GM21723 (cell line): Measurements from ENCODE around the gene TEF.
"Not testable (repeated sequence)": the region's sequence is repeated elsewhere in the genome, so short reads cannot be mapped to it uniquely, and the experiment has no call there.

Source experiments
- ATAC-seq: cut with Tn5 transposase; IDR thresholded peaks from one replicate; pipeline ENCODE4 v1.9.1; 2021; ENCODE audit warnings: mild to moderate bottlenecking, moderate library complexity; ENCODE audit not compliant: unreplicated experiment

The TEF gene

DNA sequence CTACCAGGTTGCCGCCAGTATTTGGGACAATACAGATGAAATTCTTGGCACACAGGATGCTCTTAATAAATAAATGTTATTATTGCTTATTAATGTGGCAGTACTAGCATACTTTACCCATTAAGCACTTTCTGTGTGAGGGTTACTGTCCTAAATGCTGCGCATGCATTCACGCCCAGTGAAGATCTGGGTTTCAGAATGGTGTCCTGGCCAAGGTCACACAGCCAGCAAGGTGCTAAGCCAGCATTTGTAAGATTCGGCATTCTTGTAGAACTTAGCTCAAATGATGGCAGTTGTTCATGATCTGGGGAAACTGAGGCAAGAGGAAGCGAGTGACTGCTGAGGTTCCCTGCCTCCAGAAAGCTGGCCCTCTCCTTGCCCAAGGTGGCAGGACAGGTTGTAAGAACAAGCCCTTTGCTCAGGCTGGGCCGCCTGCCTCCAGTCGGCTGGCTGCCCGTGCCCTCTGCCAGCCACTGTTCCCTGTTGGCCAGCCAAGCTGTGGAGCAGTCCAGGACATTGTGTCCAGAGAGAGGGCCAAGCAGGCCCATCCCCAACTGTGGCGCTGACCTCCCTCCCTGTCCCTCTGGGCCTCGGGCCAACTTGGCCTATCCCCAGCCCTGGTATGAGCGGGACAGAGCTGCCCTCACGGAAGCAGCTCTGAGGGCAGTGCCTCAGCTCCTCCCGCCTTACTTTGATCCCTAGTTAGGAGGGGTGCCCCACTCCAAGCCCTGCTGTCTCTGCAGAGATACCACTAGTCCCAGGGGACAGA is 36.1 kb downstream of the TEF start:
- ATAC-seq = no peak

DNA sequence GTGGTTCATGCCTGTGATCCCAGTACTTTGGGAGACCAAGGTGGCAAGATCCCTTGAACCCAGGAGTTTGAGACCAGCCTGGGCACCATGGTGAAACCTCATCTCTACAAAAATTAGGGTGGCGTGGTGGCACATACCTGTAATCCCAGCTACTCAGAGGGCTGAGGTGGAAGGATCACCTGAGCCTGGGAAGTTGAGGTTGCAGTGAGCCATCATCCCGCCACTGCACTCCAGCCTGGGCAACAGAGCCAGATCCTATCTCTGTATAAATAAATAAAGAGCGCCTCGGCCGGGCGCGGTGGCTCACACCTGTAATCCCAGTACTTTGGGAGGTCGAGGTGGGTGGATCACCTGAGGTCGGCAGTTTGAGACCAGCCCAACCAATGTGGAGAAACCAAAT is 37.0 kb downstream of the TEF start:
- no peak for ATAC-seq

DNA sequence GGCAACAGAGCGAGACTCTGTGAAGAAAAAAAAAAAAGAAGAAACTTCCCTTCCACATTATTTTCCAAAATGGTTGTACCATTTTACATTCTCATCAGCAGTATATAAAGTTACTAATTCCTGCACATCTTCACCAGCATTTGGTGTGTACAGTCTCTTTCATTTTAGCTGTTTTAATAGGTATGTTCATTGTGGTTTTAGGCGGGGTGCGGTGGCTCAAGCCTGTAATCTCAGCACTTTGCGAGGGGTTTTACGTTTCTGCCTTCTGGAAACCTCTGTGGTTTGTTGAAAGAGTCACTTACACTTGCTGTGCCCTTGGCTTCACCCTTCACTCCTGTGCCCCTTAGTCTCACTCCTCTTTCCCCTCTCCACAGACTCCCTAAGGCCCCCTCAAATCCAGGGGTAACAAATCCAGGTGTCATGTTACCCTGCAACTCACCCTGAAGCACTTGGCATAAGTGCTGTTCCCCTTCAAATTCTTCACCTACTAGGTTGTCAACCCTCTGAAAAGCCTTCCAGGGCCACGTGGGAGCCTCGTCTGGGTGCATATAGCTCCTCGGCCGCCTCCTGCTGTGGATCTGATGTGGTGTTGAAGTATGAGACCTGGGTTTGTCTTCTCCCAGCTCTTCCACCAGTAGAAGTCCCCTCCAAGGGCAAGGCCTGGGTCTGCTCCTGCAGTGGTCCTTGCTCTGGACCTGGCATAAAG is 44.1 kb downstream of the TEF start:
- ATAC-seq = no peak

DNA sequence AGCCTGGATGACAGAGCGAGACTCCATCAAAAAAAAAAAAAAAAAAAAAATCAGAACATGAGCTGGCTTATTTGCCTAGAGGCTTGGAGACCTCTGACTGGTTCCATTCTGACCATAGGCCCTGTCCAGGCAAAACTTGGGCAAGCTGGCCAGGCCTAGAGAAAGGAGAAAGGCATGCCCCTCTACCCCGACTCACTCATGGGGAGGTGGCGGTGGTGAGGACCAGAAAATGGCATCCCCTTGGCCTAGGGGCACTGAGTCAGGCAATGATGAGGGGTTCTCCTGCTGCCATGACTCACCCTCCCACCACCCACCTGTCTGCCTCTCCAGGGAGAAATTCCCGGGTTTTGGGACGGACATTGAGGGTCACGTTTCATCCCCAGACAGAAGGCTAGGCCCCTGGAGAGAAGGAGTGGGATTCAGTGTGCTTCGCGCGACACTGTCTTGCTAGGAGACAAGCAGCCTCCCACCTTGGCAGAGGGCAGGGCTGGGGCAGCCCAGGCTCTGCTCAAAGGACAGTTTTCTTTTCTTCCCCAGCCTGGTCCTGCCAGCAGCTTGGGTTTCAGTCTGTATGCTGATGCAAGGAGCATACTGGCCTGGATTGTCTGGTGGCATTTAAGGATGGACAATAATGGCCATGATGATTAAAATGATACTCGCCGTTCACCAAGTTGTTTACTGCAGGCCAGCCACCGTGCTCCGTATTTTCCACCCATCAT is 47.6 kb downstream of the TEF start:
- no peak for ATAC-seq

DNA sequence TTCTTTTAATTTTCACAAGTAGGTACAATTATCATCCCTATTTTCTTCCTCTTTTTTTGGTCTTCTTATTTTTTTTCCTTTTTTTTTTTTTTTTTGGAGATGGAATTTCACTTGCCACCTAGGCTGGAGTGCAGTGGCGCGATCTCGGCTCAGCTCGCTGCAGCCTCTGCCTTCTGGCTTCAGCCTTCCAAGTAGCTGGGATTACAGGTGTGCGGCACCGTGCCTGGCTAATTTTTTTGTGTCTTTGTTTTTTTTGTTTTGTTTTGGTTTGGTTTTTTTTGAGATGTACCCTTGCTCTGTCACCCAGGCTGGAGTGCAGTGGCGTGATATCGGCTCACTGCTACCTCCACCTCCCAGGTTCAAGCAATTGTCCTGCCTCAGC is 48.2 kb downstream of the TEF start:
- no peak for ATAC-seq

DNA sequence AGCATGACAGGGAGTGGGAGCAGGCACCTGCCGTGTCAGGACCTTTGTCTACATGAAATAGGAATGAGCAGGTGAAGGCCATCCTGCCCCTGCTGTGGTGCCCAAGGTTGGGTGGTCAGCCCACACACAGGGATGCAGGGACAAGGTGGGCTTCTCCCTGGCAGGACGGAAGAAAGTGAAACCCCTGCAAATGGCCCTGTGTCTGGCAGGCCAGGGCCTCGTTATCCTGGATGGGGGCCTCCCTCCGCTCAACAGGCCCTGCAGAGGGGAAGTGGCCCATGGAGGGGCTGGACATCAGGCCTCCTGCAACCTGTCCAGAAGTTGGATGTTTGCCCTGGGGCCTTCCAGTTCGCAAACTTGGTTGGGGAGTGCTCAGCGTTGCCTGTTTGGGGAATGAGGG is 49.9 kb downstream of the TEF start:
- ATAC-seq = no peak

DNA sequence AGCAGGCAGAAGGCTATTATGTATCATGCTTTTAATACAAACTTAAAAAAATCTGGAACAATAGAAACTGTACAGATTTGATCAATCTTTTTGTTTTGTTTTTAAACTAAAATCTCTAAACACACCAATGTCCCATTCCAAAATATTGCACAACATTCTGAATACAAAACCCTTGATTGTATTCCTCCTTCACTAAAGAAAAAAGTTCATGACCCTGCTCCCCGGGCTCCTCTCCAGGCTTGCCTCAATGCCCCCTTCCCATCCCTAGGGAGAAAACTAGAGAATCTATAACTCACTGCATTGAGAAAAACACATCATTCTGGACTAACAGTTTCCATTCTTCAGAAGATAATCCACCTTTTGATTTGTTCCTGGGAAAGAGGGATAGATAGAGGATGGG is 51.7 kb downstream of the TEF start:
- ATAC-seq = not testable (repeated sequence)

DNA sequence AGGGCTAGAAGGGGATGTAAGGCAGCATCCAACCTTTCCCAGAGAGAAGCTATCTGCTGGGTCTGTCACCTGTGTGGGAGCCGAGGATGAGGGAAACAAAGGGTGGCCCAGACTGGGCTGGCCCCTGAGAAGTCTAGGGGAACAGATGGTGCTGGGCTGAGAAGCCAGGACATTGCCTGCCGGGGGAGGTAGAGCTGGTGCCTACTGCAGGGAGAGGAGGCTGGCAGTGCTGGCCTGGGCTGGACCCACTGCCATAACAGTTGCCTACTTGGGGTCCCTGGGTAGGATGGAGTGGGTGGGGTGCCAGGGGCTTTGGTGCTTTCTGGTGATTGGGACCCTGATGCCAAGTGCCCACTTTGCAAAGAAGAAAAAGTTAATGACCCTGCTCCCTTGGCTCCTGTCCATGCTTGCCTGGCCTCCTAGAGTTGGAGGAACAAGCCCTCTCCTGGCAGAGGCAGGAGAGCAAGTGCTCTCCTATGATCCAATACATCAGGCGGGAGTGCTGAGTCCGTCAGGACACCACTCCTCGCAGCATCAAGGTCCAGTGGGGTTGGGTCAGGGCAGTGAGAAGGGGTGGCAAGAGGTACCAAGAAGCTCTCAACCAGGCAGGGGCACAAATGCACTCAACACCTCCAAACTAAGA is 52.7 kb downstream of the TEF start:
- not testable (repeated sequence) for ATAC-seq

DNA sequence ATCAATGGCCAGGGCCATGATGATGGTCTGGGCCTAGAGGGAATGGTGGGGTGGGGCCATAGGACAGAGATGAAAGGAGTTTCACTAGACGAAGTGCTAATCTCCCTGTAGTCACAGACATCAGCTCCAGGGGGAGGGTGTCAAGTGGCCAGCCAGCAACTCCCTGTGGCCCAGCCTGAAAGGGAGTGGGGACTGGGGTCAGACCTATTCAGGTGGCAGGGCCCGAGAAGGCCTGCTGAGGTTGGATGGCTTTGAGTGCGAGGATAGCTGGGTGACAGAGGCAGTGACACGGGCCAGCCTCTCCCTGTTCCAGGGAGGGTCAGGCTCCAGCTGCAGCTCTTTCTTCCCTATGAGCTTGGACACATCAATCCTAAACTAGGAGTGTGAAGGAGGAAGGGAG is 53.8 kb downstream of the TEF start:
- no peak for ATAC-seq

DNA sequence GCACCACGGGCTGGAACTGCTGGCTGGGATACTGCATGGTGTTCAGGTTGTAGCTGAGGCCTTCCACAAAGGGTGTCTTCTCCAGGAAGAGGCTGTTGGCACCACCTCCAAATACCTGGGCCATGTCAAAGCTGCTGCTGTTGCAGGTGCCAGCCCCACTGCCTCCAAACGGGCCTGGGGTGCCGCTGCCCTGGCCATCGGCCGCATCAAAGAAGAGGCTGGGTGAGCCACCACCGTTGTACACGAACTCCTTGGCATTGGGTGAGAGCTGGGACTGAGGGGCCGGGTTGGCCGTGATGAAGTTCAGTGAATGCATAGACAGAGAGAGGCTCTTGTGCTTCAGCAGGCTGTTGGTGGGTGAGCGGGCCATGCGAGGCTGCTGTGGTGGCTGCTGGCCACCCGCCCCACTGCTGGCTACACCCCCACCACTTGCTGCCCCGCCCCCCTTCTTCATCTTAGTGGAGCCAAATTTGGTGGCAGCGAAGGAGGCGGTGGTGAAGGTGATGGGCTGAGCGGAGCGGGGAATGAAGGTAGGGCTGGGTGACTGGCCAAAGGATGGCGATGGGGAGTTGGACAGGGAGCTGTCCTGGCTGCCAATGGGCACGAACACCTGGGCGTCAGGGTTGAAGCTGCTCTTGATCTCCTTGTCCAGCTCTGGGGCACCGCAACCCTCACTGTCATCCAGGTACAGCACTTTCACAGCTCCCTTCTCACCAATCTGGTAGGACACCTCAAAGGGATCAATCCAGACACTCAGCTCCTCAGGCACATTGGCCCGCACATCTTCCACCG is 54.8 kb downstream of the TEF start:
- no peak for ATAC-seq

DNA sequence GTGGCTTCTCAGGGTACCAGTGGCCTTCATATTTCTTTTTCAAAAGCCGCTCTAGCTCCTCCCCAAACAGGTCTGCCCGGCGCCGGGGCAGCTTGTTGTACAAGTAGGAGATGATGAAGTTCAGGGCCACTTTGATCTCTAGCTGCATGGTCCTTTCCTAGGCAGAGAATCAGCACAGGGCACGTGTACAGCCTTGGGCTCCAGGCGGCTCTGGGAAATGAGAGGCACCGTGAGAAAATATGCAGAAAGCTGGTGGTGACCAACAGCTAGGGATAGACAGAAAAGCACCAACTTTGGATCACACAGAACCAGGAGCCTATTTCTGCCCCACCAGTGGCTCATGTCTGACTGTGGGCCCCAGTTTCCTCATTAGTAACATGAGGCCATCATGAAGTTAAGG is 55.5 kb downstream of the TEF start:
- ATAC-seq = no peak

DNA sequence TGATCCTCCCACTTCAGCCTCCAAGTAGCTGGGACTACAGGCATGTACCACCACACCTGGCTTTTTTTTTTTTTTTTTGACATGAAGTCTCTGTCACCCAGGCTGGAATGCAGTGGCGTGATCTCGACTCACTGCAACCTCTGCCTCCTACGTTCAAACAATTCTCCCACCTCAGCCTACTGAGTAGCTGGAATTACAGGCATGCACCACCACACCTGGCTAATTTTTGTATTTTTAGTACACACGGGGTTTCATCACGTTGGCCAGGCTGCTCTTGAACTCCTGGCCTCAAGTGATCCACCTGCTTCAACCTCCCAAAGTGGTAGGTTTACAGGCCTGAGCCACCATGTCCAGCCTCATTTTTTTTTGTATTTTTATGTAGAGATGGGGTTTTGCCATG is 58.8 kb downstream of the TEF start:
- not testable (repeated sequence) for ATAC-seq

DNA sequence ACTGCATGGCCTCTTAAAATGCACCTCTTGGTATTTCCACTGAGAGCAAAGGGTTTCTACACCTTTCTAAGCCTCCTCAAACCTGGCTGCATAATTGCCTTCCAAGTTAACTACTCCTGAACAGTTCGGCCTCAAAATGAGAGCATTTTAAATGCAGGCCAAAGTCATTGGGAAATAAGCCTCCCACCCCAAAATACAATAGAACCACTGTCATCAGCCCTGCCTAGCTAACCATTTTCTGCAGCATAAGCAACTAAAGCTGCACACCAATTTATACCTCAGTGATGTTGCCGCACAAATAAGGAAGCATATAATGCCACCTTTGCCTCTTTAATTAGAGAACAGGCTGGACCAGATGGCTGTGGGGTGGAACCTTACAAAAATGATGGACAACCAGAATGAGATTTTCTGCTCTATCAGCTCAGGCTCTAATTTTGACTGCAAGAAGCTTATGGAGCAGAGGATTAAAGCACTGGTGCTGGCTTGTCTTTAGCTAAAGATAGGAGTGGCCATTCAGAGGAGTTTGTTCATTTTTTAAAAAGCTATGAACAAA is 60.6 kb downstream of the TEF start:
- no peak for ATAC-seq

DNA sequence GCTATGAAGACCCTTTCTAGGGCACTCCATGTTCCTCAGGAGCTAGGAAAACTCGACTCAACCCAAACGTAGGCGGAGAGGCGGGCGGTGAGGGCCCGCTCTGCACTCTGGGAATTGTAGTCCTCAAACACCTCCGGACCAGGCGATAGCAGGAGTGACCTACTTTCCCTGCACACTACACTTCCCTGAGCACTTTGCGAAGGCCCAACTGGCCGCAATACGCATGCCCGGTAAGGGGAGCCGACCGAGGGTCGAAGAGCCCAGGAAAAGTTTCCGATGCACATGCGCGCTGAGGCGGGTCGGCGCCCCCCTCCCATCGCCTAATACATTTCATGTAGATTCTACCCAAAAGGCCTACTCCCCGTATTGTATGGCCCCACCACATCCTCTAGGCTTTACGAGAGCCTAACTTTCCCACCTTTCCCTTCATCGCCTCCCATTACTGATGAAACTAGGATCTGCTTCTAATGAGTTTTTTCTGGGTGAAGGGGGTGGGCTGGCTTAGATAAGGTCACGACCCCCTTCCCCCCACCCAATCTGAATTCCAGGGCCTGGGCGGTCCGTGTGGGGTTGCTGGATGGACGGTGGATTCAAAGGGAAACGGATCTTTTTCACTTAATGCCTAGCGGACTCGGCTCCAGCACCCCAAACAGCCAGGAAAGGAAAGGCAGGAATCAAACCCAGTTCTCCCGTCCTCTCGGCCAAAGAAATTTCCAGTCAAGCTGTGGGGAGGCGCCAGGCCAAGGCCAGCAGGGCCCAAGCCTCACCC is 62.8 kb downstream of the TEF start:
- peak; percentile 62 for ATAC-seq

DNA sequence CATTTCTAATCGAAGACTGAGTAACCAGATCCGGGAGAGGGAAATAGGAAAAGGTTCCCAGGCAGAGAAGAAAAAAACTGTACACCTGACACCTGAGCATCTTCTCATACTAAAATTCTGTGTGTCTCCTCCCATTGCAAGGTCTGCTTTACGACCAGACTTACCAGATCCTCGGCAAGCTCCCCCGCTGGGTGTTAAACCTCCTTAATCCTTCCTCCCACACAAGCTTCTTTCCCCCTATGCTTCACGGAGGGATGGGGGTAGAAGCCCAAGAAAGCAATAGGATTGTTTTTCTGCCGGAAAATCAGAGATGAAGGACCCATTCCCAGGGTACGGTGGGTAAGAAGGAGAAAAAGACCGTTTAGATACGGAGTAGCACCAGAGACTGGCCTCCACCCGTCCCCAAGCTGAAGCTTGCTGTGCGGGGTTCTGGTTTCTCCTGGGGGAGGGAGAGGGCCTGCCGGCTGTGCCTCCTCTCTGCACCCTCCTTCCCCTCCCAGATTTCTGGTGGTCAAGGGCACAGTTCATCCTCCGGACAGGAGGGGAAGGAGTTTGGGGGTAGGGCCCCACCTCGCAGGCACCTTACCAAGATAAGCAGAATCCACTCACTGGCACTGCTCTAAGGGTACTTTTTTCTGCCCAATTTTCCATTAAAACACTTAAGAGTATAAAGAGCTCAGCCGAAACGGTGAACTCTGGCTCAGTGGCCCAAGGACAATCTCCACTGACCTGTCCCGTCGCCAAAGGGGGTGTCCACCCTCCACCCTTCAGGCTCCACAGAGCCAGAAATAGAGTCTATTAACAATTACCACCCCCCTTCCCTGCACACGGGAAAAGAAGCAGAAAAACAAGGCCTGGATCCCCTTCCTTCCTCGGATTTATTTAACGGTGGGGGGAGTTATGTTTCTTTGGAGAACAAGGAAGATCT is 63.7 kb downstream of the TEF start:
- no peak for ATAC-seq

DNA sequence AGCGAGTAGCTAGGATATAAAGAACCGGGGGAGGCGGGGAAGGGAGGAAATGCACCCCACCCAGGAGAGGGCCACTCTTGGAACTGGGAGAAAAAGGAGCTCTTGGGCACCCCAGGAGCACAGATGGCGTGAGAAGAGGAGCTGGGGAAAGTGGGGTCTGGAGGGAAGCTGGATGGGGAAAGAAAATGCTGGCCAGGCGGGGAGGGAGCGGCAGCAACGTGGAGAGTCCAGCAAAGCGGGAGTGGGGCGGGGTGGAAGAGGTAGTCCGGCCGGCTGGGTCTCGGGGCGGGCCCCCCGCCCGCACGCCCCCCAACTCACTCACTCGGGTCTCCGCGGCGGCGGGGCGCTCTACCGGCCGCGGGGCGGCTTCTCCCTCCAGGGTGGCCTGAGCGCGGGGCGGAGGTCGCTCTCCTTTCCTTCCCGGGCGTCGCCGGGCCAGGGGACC is 64.3 kb downstream of the TEF start:
- ATAC-seq = no peak

DNA sequence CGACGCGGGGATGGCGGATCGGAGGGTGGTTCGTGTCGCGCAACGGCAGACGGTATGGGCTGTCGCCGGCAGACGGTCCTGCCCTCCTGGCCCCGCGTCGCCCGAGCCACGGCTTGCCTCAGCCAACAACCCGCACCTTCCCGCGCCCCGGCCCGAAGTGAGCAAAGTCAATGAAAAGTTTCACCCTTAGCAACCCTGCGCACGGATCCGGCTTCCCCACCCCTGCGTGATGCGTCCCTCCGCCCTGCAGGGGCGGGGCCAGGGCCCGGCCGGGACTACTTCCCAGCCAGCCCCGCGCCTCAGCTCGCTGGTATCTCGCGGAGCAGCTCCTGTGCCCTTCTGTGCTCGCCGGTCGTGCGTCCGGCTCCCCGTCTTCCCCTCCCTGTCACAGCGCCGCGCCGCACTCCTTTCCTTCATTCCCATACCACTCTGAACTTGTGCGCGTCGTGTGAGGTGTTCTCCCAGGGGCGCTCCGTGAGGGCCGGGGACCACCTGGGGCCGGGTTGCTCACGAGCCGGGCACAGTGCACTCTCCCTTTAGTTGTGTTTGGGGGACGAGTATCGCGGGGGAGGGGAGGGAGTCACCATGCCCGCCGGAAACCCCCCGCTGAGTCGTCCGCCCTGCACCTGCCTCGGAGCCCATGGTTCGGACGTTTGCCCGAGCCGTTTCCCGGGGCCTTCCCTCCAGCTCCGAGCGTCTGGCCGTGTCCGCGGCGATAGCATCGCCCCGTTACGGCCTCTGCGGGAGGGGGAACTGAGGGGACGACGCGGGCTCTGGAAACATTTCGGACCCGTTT is 65.1 kb downstream of the TEF start, which contains the start of gene TOB2:
TOB2 (minus strand) TSS at position 163 of the 796 bp plus-strand sequence. CDS start 9,456 bp downstream, outside the sequence.
- ATAC-seq = no peak
